ENCODE data around the gene ALK.
"Not testable (repeated sequence)": the region's sequence is repeated elsewhere in the genome, so short reads cannot be mapped to it uniquely, and the experiment has no call there.

ALK gene

GRCh38 chr2:29246383-29247300 lies 674.7 kb downstream of the ALK start:
- DNase-seq (ENCODE audit: low read depth), result no peak

GRCh38 chr2:29245742-29246382 lies 675.5 kb downstream of the ALK start:
- no peak for DNase-seq (ENCODE audit: low read depth)

- DNase-seq (ENCODE audit: low read depth), result not testable (repeated sequence)
Observed at GRCh38 chr2:29245035-29245741, 676.2 kb downstream of the ALK start.

- DNase-seq (ENCODE audit: low read depth), result no peak
Observed at GRCh38 chr2:29242621-29243375, 678.6 kb downstream of the ALK start.

GRCh38 chr2:29241955-29242565 lies 679.3 kb downstream of the ALK start:
- no peak for DNase-seq (ENCODE audit: low read depth)

- no peak for DNase-seq (ENCODE audit: low read depth)
Observed at GRCh38 chr2:29241341-29241740, 680.0 kb downstream of the ALK start.

GRCh38 chr2:29240601-29241000 lies 680.8 kb downstream of the ALK start:
- DNase-seq (ENCODE audit: low read depth), result no peak

GRCh38 chr2:29239209-29239960 lies 682.0 kb downstream of the ALK start:
- DNase-seq (ENCODE audit: low read depth), result no peak

GRCh38 chr2:29238497-29238896 lies 682.9 kb downstream of the ALK start:
- peak; percentile 56 for DNase-seq (ENCODE audit: low read depth)

GRCh38 chr2:29236074-29236473 lies 685.3 kb downstream of the ALK start:
- no peak for DNase-seq (ENCODE audit: low read depth)

- no peak for DNase-seq (ENCODE audit: low read depth)
Observed at GRCh38 chr2:29235411-29235810, 686.0 kb downstream of the ALK start.

GRCh38 chr2:29233428-29233827 lies 688.0 kb downstream of the ALK start:
- DNase-seq (ENCODE audit: low read depth), result no peak

- DNase-seq (ENCODE audit: low read depth), result no peak
Observed at GRCh38 chr2:29232041-29232440, 689.3 kb downstream of the ALK start.

- DNase-seq (ENCODE audit: low read depth), result no peak
Observed at GRCh38 chr2:29229640-29230039, 691.7 kb downstream of the ALK start.

- no peak for DNase-seq (ENCODE audit: low read depth)
Observed at GRCh38 chr2:29228947-29229346, 692.4 kb downstream of the ALK start.

- peak; percentile 60 for DNase-seq (ENCODE audit: low read depth)
Observed at GRCh38 chr2:29227935-29228675, 693.3 kb downstream of the ALK start.

GRCh38 chr2:29226808-29227207 lies 694.6 kb downstream of the ALK start:
- DNase-seq (ENCODE audit: low read depth), result no peak

- no peak for DNase-seq (ENCODE audit: low read depth)
Observed at GRCh38 chr2:29226375-29226774, 695.0 kb downstream of the ALK start.

GRCh38 chr2:29225814-29226213 lies 695.6 kb downstream of the ALK start:
- no peak for DNase-seq (ENCODE audit: low read depth)
